GM18526 (cell line): ENCODE measurements around the gene ADIRF.

Source experiments
- POLR2A ChIP-seq: IDR thresholded peaks from 3 replicates; pipeline ENCODE4 v1.6.1; 2011; ENCODE audit not compliant: insufficient read length; ENCODE audit errors: extremely low read depth

Gene ADIRF

GRCh38 chr10:86968271-86968993, at the start of gene ADIRF:
TSS of gene ADIRF (plus strand) at chr10:86968482. CDS start at chr10:86968545, 63 bp downstream.
- no peak for TF ChIP-seq POLR2A

- no peak for TF ChIP-seq POLR2A
Observed at GRCh38 chr10:86922553-86922961, 45.7 kb upstream of the ADIRF start.

- TF ChIP-seq POLR2A, result no peak
Observed at GRCh38 chr10:86929468-86930380, 38.6 kb upstream of the ADIRF start.

- no peak for TF ChIP-seq POLR2A
Observed at GRCh38 chr10:86931872-86932271, 36.4 kb upstream of the ADIRF start.

GRCh38 chr10:86932674-86933073, 35.6 kb upstream of the ADIRF start:
- TF ChIP-seq POLR2A, result no peak

GRCh38 chr10:86936661-86937501, 31.4 kb upstream of the ADIRF start:
- TF ChIP-seq POLR2A, result no peak

GRCh38 chr10:86937502-86938154, 30.7 kb upstream of the ADIRF start:
- no peak for TF ChIP-seq POLR2A

GRCh38 chr10:86938260-86938659, 30.0 kb upstream of the ADIRF start:
- no peak for TF ChIP-seq POLR2A

GRCh38 chr10:86940677-86941076, 27.6 kb upstream of the ADIRF start:
- TF ChIP-seq POLR2A, result no peak

GRCh38 chr10:86941426-86941825, 26.9 kb upstream of the ADIRF start:
- no peak for TF ChIP-seq POLR2A

- TF ChIP-seq POLR2A, result no peak
Observed at GRCh38 chr10:86941991-86942421, 26.3 kb upstream of the ADIRF start.

GRCh38 chr10:86942441-86943315, 25.6 kb upstream of the ADIRF start:
- no peak for TF ChIP-seq POLR2A

GRCh38 chr10:86943316-86944030, 24.8 kb upstream of the ADIRF start:
- no peak for TF ChIP-seq POLR2A
